Activated effector memory CD4-positive, alpha-beta T cell treated with Interleukin-2 at 50 U/mL for 16 hours (primary cell): ENCODE results near the gene COL4A1.
"Not testable (repeated sequence)": the region's sequence is repeated elsewhere in the genome, so short reads cannot be mapped to it uniquely, and the experiment has no call there.

Source experiments
- DNase-seq: peaks from one replicate; pipeline ENCODE4 v3.0.0-alpha.2; 2020

The COL4A1 gene

DNA sequence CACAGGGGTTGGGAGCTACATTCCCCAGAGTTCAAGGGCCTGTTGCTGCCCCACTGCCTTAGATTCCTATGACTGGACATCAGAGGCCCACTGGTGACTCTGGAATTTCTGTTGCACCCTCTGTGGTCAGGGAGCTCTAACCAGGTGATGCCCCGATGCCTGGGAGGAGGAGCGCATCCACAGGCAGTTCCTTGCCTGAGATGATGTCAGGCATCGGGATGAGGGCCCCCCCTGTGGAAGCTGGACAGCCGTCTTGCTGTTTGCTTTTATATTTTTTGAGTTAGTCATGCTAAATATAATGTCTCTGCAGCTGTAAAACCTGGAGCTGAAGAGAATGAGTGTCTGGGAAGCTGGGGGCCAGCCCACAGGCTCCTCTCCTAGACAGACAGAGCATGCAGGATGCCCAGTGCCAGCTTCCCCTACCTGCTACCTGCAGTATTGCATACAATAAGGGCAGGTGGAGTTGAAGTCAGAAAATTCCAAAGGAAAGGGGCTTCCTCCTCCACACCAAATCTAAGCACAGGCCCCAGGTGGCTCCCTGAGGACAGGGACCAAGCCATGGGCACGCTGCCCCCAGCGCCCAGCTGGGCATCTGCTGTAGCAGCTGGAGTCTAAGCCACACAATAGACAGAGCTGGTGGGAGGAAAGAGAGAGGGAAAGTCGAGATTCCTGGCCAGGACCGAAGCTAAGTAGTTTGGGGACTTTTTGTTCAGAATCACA, 16.4 kb upstream of the COL4A1 start:
- no peak for DNase-seq

- DNase-seq, result no peak
Observed at GRCh38 chr13:110322828-110323171, 15.8 kb upstream of the COL4A1 start.

GRCh38 chr13:110322126-110322827, 15.3 kb upstream of the COL4A1 start:
- no peak for DNase-seq

GRCh38 chr13:110321573-110321972, 14.6 kb upstream of the COL4A1 start:
- DNase-seq, result not testable (repeated sequence)

DNA sequence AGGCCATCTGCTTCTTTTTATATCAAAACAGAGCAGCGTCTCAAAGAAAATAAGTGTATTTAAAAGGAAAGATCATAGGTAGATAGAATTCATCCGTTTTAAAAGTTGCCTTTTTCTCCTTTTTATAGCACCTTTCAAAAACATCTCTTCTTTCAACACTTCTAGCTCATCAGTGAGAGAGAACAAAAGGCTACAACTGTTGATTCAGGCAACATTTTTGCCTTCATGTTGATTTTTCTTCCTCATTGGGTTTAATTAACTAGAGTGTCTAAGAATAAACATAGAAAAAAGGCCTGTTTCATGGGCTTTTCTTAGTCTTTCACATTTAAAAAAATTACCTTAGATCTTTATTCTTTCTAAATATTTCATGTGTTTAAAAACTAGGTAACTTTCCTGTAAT, 13.7 kb upstream of the COL4A1 start:
- DNase-seq, result no peak

DNA sequence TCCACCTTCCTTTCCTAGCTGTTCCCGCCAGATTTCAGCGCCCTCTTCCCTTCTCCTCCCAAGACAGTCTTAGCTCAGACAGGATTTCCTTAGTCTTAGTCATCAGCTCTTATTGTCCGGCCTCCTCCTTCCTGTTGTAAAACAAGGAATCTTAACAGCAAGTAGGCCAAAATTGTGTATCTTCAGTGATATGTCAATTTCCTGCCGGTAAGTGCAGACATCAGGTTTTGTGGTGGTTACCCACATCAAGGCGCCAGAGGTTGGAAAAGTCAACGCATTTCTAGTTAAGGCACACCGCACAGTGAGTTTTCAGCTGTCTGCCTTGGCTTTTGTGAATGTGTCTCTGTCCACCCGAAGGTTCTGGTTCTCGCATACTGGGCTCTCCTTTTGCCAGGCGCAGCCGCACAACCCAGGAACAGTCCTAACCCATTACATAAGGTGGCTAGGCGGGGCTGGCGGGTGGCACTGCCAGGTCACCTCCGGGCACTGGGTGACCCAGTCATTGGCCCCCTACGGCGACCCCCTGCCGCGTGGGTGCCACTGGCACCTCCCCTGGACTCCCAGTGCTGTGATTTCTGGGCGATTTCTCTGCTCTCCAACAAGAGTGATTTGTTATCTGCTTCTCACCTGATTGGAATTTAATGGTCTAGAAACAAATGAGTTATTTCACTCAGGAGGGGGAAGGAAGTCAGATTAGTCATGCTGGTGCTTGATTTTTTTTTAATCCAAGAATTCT, 13.0 kb upstream of the COL4A1 start:
- DNase-seq, result no peak

DNA sequence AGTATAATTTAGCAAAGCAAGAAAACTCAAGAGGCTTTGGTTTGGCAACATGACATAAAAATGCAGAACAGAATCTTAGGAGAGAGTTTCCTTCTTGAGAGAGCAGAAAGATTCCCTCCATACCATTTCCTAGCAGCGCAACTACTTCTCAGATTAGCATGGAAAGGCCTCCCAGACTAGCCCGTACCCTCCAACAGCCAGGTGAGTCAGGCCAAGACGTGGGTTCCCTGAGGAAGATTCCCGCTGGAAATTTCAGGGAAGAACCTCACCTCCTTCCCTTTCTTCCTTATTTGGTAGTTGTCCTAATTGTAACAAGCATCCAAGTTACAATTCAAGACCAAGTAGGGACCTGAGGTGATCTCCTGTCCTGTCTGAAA, 12.4 kb upstream of the COL4A1 start:
- DNase-seq, result no peak

DNA sequence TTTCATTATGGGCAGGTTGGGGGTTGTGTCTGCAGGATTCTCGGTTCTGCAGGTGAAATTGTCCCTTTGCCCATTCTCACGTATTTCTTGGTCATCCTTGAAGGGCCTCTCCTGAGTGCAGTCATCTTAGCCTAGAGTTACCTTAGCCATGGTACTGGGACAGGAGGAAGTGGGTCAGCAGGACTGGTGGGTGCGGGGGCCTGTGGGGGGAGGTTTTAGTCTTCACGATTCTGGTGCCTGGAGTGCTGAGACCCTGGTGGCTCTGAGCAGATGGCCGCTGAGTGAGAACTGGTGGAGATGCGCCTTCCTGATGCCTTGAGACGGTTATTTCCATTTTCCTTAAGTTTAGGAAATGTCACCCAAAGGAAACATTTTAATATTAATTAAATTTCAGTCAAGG, 12.0 kb upstream of the COL4A1 start:
- DNase-seq, result no peak

GRCh38 chr13:110317496-110318195, 10.7 kb upstream of the COL4A1 start:
- DNase-seq, result no peak

DNA sequence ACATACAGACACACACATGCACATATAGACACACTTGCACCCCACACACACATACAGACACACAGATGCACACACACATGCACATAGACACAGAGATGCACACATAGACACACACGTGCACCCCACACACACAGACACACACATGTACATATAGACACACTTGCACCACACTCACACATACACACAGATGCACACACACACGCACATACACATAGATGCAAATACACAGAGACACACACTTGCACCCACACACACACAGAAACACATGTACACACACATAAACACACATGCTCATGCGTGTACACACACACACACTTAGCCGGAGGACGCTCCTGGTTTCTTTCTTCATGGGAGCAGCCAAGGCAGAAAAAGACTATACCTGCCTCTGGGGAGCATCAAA, 10.1 kb upstream of the COL4A1 start:
- no peak for DNase-seq

- no peak for DNase-seq
Observed at GRCh38 chr13:110316196-110316595, 9.2 kb upstream of the COL4A1 start.

DNA sequence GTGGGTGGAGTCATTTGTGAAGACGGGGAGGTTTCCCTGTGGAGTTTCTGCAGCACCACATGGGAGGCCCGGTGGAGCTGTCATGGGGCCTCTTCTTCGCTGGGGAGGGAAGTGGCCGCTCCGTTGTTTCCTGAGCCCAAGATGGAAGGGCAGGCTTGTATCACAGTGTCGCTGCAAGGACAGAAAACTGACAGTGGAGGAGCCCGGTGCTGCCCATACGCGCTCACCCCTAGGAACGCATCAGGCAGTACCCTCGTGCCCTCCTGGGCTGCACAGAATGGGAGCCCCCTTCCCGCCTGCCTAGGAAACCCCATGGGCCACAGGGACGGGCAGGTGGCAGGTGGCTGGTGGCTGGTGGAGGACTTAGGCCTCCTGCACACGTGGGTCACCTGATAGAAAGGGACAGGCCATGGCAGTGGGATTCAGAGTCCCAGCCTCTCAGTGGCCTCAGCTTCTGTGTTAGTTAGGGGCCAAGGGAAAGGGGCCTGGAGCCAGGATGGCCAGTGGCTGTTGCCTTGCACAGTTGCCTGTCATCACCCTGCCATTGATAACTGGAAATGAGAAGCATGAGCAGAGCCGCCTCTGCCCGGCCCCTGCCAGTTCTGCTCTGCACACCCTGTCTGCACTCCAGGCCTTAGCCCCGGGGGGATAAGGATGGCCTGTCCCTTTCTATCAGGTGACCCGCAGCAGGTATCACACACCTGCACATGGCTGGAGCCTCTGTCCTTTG, 7.7 kb upstream of the COL4A1 start:
- no peak for DNase-seq

GRCh38 chr13:110313733-110314132, 6.8 kb upstream of the COL4A1 start:
- not testable (repeated sequence) for DNase-seq

- DNase-seq, result not testable (repeated sequence)
Observed at GRCh38 chr13:110313261-110313660, 6.3 kb upstream of the COL4A1 start.

DNA sequence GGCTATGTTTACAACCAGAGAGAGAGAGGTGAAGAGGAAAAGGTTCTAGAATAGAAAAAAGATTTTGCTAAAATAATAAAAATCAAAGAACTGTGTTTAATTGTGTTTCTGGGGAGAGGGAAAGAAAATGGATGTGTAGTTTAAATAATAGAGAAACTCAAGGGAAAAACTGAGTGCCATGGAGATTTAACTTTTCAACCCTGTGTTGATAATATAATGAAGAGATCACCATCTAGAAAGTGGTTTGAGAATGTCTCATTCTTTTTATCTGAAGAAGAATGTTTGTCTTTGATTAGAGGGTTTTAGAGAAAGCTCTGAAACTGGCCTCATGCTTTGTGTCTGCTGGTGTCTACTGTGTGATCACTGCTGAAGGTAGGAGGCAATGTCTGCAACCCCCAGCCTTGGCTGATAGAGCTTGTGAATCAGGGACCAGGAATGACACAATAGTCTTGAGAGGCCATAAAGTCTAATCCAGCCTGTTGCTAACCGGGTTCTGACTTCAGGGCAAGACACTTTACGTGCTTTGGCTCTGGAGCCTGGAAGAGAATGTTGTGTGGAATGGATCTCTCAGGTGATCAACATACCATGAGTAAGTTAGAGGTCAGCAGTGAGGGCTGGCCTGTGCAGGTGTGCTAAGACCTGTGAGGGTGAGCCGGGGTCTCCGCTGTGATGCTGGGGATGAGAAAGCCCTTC, 5.5 kb upstream of the COL4A1 start:
- DNase-seq, result no peak

DNA sequence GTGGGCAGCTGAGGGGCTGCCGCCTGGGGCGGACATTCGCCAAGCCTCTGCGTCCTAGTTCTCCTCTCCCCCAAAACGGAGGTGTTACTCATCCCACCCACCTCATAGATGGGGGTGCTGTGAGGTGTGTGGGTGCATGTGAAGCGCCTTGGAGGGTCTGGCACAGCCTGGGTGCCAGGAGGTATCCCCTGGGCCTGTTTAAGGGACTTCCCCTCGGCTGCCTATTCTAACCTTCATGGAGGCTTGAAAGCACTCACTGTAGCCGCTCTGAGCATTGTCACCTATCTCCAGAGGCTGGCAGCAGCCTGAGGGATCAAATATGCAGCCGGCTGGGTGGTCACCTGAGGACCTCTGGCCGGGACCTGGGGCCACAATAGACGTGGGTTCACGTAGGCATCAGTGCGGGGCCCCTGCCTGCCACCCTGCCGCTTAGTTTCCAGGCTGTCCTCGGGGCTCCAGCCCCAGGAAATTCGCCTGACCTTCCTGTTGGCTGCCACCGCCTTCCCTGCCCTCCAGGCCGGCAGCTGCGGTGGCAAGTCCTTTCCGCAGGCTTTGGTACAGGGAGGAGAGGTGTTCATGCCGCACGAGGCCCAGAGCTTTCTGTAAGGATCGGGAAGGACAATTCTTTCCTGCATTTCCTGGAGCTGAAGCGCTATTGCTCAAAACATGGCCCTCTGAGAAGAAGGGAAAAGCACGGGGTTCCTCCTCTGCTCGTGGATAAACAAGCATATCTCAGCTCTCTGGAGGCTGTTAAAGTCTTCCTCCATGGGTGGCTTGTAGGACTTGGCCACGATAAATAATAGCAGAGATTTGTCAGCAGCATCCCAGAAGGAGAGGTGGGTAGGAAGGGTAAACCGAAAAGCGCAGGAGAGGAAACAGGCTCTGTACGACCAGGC, 4.7 kb upstream of the COL4A1 start:
- no peak for DNase-seq

GRCh38 chr13:110310541-110311442, 3.8 kb upstream of the COL4A1 start:
- no peak for DNase-seq

GRCh38 chr13:110309661-110310524, 2.9 kb upstream of the COL4A1 start:
- DNase-seq, result no peak
